Measurements from ENCODE around the gene ATF3. TPM values are rescaled to one million over a fixed set of nuclear protein-coding genes. Genes with fewer than 3 reads are reported as not detected.

Gene ATF3, protein sequence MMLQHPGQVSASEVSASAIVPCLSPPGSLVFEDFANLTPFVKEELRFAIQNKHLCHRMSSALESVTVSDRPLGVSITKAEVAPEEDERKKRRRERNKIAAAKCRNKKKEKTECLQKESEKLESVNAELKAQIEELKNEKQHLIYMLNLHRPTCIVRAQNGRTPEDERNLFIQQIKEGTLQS
- polyA plus RNA-seq (2012; ENCODE audit: insufficient read length, low read depth): 155 TPM

DNA sequence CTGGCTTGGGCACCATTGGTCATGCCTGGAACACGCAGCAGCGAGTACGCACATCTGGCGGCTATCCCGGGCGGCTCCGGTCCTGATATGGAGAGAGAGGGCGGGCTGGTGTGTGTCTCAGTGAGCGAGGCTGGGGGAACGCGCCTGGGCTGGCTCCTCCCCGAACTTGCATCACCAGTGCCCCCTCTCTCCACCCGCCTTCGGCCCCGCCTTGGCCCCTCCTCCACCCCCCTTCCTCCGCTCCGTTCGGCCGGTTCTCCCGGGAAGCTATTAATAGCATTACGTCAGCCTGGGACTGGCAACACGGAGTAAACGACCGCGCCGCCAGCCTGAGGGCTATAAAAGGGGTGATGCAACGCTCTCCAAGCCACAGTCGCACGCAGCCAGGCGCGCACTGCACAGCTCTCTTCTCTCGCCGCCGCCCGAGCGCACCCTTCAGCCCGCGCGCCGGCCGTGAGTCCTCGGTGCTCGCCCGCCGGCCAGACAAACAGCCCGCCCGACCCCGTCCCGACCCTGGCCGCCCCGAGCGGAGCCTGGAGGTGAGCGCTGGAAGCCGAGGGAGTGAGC, at the start of gene ATF3:
TSS of gene ATF3 (plus strand) at position 370 of the 567 bp plus-strand sequence. CDS start 6,261 bp downstream, outside the sequence.
- TF ChIP-seq FOXP2 (optimal IDR thresholded peaks at IDR 0.05; ENCODE audit: borderline replicate concordance, extremely low read depth, extremely low read length, insufficient read depth) (no peak), POLR2AphosphoS5 (IDR thresholded peaks at IDR 0.05; ENCODE audit: low read depth, low read length) (peak; percentile 99), SIN3A (IDR thresholded peaks at IDR 0.05; ENCODE audit: borderline replicate concordance, insufficient read depth, low read length) (peak; percentile 98; the same call in 1 of the 2 replicates), REST (IDR thresholded peaks at IDR 0.05; ENCODE audit: insufficient read depth in 1 of 2, low read depth in 2 of 2, low read length in 2 of 2) (peak; percentile 68 to 75), TAF1 (IDR thresholded peaks at IDR 0.05; ENCODE audit: borderline replicate concordance, insufficient read depth, low read length) (peak; percentile 99)

DNA sequence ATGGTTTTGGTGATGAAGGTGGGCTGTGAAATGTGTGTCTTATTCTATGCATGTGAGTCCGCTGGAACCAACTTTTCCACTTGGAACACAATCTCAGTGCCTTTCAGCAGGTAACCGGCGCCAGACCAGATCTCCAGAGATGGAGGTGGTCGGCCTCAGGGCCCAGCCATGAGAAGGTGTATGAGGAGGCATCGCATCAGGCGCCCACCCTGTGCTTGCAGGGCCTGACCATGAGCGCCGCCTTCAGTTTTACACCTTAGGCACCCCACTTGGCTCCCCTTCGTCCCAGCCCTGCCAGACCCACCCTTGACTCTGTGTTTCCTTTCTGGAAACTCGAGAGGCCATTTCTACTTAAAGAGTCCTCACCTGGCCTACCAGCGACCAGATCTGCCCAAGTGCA, 48.6 kb upstream of the ATF3 start:
- TF ChIP-seq POLR2AphosphoS5 (IDR thresholded peaks at IDR 0.05; ENCODE audit: low read depth, low read length) (no peak), FOXP2 (optimal IDR thresholded peaks at IDR 0.05; ENCODE audit: borderline replicate concordance, extremely low read depth, extremely low read length, insufficient read depth) (no peak), SIN3A (IDR thresholded peaks at IDR 0.05; ENCODE audit: borderline replicate concordance, insufficient read depth, low read length) (no peak), REST (IDR thresholded peaks at IDR 0.05; ENCODE audit: insufficient read depth in 1 of 2, low read depth in 2 of 2, low read length in 2 of 2) (no peak), TAF1 (IDR thresholded peaks at IDR 0.05; ENCODE audit: borderline replicate concordance, insufficient read depth, low read length) (no peak)

DNA sequence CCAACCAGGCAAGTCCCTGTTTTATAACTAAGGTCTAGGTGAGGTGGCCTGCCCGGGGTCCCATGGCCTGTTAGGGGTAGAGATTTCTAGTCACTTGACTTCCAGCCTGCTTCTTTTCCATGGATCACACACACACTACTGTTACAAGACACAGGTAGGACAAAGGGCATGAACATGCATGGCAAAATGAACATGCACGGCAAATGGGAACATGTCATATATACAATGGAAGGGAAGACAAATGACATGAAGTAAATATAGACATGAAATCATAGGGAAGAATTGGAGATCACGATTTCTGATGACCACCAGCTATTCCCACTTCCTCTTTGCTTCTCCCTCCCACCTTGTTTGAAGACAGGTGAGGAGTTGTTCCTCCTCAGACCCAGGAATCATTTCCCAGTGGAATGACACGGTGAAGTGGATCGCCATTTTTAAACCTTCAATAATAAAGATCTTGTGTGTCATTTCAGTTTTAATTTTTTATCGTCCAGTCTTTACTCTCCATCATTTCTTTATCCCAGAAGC, 47.6 kb upstream of the ATF3 start:
- TF ChIP-seq TAF1 (IDR thresholded peaks at IDR 0.05; ENCODE audit: borderline replicate concordance, insufficient read depth, low read length) (no peak), FOXP2 (optimal IDR thresholded peaks at IDR 0.05; ENCODE audit: borderline replicate concordance, extremely low read depth, extremely low read length, insufficient read depth) (no peak), POLR2AphosphoS5 (IDR thresholded peaks at IDR 0.05; ENCODE audit: low read depth, low read length) (no peak), REST (IDR thresholded peaks at IDR 0.05; ENCODE audit: insufficient read depth in 1 of 2, low read depth in 2 of 2, low read length in 2 of 2) (no peak), SIN3A (IDR thresholded peaks at IDR 0.05; ENCODE audit: borderline replicate concordance, insufficient read depth, low read length) (no peak)

DNA sequence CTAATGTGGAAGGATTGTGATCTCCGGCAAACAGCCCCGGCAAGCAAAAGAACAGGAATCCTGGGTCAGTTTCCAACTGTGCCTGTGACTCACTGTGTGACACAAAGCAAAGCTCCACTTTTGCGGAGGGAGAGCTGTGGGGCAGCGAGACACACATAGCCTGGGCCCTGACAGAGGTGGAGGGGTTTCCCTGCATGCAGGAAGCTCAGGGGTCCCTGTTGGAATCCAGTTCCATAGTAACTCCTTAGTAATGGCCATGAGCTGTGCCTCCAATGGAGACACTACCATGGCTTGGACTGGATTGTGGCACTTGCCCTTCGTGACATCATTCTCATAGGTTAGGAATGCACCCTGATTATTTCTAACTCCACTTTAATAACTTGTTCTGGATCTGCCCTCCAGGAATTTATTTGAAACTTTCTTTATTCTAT, 47.0 kb upstream of the ATF3 start:
- TF ChIP-seq POLR2AphosphoS5 (IDR thresholded peaks at IDR 0.05; ENCODE audit: low read depth, low read length): no peak
- no peak for TF ChIP-seq SIN3A (IDR thresholded peaks at IDR 0.05; ENCODE audit: borderline replicate concordance, insufficient read depth, low read length)
- TF ChIP-seq TAF1 (IDR thresholded peaks at IDR 0.05; ENCODE audit: borderline replicate concordance, insufficient read depth, low read length): no peak

DNA sequence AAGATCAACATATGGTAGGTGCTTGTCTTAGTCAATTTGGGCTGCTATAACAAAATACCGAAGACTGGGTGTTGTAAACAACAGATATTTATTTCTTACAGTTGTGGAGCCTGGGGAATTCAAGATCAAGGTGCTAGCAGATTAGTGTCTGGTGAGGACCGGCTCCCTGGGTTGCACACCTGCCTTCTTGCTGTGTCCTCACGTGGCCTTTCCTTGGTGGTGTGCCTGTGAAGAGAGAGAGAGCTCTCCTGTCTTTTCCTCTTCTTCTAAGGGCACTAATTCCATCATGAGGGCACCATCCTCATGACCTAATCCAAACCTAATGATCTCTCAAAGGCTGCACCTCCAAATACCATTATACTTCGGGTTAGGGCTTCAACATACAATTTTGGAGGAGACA, 45.8 kb upstream of the ATF3 start:
- TF ChIP-seq REST (IDR thresholded peaks at IDR 0.05; ENCODE audit: insufficient read depth in 1 of 2, low read depth in 2 of 2, low read length in 2 of 2): no peak
- TF ChIP-seq TAF1 (IDR thresholded peaks at IDR 0.05; ENCODE audit: borderline replicate concordance, insufficient read depth, low read length): no peak
- TF ChIP-seq FOXP2 (optimal IDR thresholded peaks at IDR 0.05; ENCODE audit: borderline replicate concordance, extremely low read depth, extremely low read length, insufficient read depth): no peak
- no peak for TF ChIP-seq POLR2AphosphoS5 (IDR thresholded peaks at IDR 0.05; ENCODE audit: low read depth, low read length)
- no peak for TF ChIP-seq SIN3A (IDR thresholded peaks at IDR 0.05; ENCODE audit: borderline replicate concordance, insufficient read depth, low read length)

All from PFSK-1 (cell line).